Measurements from ENCODE around the gene STARD8.
A peak's percentile ranks its signal among the peaks of the same experiment; 100 is the strongest.

The STARD8 gene

DNA sequence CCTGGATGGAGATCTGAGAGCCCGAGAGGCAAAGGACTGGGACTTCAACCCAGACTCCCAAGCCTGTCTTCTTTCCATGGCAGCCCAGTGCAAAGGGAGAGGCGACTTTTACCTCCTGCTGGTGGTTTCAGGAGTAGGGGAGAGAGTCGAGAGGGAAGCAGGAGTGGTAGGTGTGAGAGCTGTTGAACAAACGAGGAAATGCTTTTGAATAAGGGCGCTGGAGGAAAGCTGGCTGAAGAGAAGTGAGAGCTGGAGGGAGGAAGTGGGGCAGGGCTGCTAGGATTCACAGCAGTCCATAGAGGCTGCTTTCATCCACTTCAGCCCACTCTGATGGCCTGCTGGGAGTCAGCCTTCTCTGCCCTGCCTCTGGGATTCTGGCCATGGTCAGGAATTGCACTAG lies 99.5 kb downstream of the STARD8 start:
- no peak for DNase-seq (ENCODE audit: low read depth in 2 of 3, low spot score in 1 of 3)

GRCh38 chrX:68748030-68748429 lies 100.6 kb downstream of the STARD8 start:
- DNase-seq (ENCODE audit: low read depth in 2 of 3, low spot score in 1 of 3): no peak

DNA sequence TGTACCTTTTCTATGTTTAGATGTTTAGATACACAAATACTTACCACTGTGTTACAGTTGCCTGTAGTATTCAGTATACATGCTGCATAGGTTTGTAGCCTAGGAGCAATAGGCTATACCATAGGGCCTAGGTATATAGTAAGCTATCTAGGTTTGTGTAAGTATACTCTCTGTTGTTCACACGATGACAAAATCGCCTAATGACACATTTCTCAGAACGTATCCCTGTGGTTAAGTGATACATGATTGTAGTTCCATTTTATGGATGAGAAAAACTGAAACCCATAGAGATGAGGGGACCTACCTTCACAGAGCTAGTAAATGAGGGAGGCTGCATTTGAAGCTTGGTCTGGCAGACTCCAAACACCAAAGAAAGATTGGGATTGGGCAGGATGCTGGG lies 102.0 kb downstream of the STARD8 start:
- DNase-seq (ENCODE audit: low read depth in 2 of 3, low spot score in 1 of 3): no peak

- DNase-seq (ENCODE audit: low read depth in 2 of 3, low spot score in 1 of 3): no peak
These were observed 102.8 kb downstream of the STARD8 start for GRCh38 chrX:68750316-68750715.

GRCh38 chrX:68751372-68751771 lies 103.9 kb downstream of the STARD8 start:
- DNase-seq (ENCODE audit: low read depth in 2 of 3, low spot score in 1 of 3): no peak

DNA sequence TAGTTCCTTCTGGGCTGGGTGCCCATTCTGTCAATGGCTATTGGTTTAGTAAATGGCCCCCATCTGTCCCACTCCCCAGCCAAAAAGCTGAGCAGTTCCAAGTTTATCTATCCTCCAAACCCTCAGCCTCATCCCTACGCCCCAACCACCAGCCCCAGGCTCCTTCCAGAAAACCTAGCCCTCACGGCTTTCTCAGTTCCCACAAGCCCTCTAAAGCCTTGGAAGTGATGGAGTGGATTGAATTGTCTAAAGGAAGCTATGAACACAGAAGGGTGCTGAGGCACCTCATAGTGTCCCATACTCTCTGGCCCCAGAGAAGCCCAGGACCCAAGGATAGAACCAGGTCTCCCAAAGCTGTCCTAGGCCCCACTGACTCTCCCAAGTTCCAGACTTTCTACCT lies 105.8 kb downstream of the STARD8 start:
- DNase-seq (ENCODE audit: low read depth in 2 of 3, low spot score in 1 of 3): no peak

DNA sequence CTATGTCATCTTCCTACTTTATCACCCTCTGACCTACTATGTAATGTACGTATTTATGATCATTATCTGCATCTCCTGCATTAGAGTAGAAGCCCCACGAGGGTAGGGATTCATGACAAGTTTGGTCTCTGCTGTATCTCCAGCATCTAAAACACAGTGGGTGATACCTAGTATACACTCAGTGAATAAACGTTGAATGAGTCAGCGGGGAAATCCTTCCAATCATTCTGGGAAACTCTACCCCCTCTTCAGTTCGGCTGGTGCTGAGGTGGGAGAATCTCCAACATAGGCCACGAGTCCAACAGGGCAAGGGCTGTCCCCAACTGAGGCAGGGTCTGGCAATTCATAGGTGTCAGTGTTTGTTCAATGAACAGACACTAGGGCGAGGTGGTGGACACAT lies 106.9 kb downstream of the STARD8 start:
- DNase-seq (ENCODE audit: low read depth in 2 of 3, low spot score in 1 of 3): peak in 1 of 3 donors; percentile 10

GRCh38 chrX:68755616-68756125 lies 108.2 kb downstream of the STARD8 start:
- DNase-seq (ENCODE audit: low read depth in 2 of 3, low spot score in 1 of 3): no peak

GRCh38 chrX:68757331-68757730 lies 109.9 kb downstream of the STARD8 start:
- DNase-seq (ENCODE audit: low read depth in 2 of 3, low spot score in 1 of 3): no peak

- DNase-seq (ENCODE audit: low read depth in 2 of 3, low spot score in 1 of 3): no peak
These were observed 110.3 kb downstream of the STARD8 start for GRCh38 chrX:68757731-68758130.

- DNase-seq (ENCODE audit: low read depth in 2 of 3, low spot score in 1 of 3): no peak
These were observed 111.2 kb downstream of the STARD8 start for GRCh38 chrX:68758671-68759070.

- no peak for DNase-seq (ENCODE audit: low read depth in 2 of 3, low spot score in 1 of 3)
These were observed 113.6 kb downstream of the STARD8 start for GRCh38 chrX:68761086-68761485.

GRCh38 chrX:68762766-68763165 lies 115.3 kb downstream of the STARD8 start:
- no peak for DNase-seq (ENCODE audit: low read depth in 2 of 3, low spot score in 1 of 3)

DNA sequence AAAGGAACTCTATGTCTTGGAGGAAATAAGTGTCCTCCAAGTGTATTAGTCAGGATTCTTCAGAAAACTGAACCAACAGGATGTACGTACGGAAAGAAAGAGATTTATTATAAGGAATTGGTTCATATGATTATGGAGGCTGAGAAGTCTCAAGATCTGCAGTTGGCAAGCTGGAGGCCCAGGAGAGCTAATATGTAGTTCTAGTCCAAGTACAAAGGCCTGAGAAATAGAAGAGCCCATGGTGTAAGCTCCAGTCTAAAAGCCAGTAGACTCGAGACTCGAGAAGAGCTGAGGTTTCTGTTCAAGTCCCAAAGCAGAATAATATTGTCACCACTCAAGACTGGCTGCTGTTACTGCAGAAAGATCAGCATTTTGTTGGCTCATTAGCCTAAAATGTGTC lies 116.0 kb downstream of the STARD8 start:
- DNase-seq (ENCODE audit: low read depth in 2 of 3, low spot score in 1 of 3): no peak

Measured in stimulated activated CD4-positive, alpha-beta T cell treated with anti-CD3 and anti-CD28 coated beads, Interleukin-12 subunit alpha, Interleukin-12 subunit beta, amount 100 ng/mL, for 48 hours (primary cell).